Breast epithelium (tissue), 3 donors: ENCODE results near the gene SRPK1.

ENCODE experiments used
- CTCF ChIP-seq, 3 donors: fragments of 450-650 bp; IDR thresholded peaks; one replicate each; pipeline ENCODE4 v1.5.1; 2016 to 2017; ENCODE audit warnings: antibody characterized with exemption in 3 of 3, mild to moderate bottlenecking in 3 of 3, moderate library complexity in 3 of 3
- POLR2AphosphoS5 ChIP-seq, 3 donors: sonication (generic); formaldehyde crosslinking; IDR thresholded peaks; one replicate each; pipeline ENCODE4 v1.6.1; 2017; ENCODE audit warnings: antibody characterized with exemption in 3 of 3

DNA sequence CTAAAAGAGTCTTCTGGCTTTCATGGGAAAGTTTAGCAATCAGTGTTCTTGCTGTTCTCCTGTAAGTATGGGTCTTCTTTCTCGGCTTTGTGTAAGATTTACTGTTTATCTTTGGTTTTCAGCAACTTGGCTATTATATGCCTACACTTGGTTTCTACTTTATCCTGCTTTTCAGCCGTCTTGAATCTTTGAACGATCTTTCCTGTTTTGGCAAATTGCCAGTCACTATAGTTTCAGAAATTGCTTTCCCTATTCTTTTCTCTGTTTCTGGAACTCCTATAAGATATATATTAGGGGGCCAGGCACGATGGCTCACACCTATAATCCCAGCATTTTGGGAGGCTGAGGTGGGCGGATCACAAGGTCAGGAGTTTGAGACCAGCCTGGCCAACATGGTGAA is 14.6 kb upstream of the SRPK1 start:
- TF ChIP-seq CTCF (IDR thresholded peaks at IDR 0.05) = no peak
- no peak for TF ChIP-seq POLR2AphosphoS5 (IDR thresholded peaks at IDR 0.05)
